Endometrium (tissue), 2 donors: ENCODE results near the gene SPRY1.

Source experiments
- FAIRE-seq: peaks from 2 replicates; lab custom pipeline; 2012; peaks lifted over from hg19 to GRCh38; lab: Jason Lieb, UNC
- donor health status: control.
- donor health status: control.

The SPRY1 gene

GRCh38 chr4:123409334-123409733 is 12.7 kb downstream of the SPRY1 start:
- no peak for FAIRE-seq

GRCh38 chr4:123411514-123411913 is 14.9 kb downstream of the SPRY1 start:
- FAIRE-seq, result no peak

GRCh38 chr4:123412091-123412505 is 15.5 kb downstream of the SPRY1 start:
- no peak for FAIRE-seq

GRCh38 chr4:123412700-123413512 is 16.3 kb downstream of the SPRY1 start:
- no peak for FAIRE-seq

- no peak for FAIRE-seq
Observed at GRCh38 chr4:123415576-123415975, 19.0 kb downstream of the SPRY1 start.

GRCh38 chr4:123415977-123416376 is 19.4 kb downstream of the SPRY1 start:
- FAIRE-seq, result no peak

GRCh38 chr4:123417813-123418212 is 21.2 kb downstream of the SPRY1 start:
- FAIRE-seq, result no peak

GRCh38 chr4:123418351-123418931 is 21.8 kb downstream of the SPRY1 start:
- FAIRE-seq, result peak; percentile 87

- no peak for FAIRE-seq
Observed at GRCh38 chr4:123419885-123420755, 23.5 kb downstream of the SPRY1 start.

- no peak for FAIRE-seq
Observed at GRCh38 chr4:123421227-123421936, 24.8 kb downstream of the SPRY1 start.

- FAIRE-seq, result no peak
Observed at GRCh38 chr4:123421937-123422781, 25.6 kb downstream of the SPRY1 start.

GRCh38 chr4:123423819-123424218 is 27.2 kb downstream of the SPRY1 start:
- no peak for FAIRE-seq

GRCh38 chr4:123427951-123428350 is 31.4 kb downstream of the SPRY1 start:
- no peak for FAIRE-seq

- FAIRE-seq, result no peak
Observed at GRCh38 chr4:123430031-123430430, 33.4 kb downstream of the SPRY1 start.

- no peak for FAIRE-seq
Observed at GRCh38 chr4:123430501-123430900, 33.9 kb downstream of the SPRY1 start.

- FAIRE-seq, result no peak
Observed at GRCh38 chr4:123433573-123433972, 37.0 kb downstream of the SPRY1 start.

GRCh38 chr4:123433976-123434375 is 37.4 kb downstream of the SPRY1 start:
- FAIRE-seq, result no peak

GRCh38 chr4:123435246-123436113 is 38.9 kb downstream of the SPRY1 start:
- FAIRE-seq, result no peak

- no peak for FAIRE-seq
Observed at GRCh38 chr4:123438031-123438430, 41.4 kb downstream of the SPRY1 start.
